IPS-18c (cell line): ENCODE measurements around the gene CSF1R.

Experiments
- H3K4me3 ChIP-seq: 2 replicates; pipeline ENCODE4 v1.7.0; 2013; ENCODE audit warnings: low read depth, mild to moderate bottlenecking, low read length, moderate library complexity; ENCODE audit not compliant: insufficient read depth
- H3K9me3 ChIP-seq: one replicate; pipeline ENCODE4 v1.6.1; 2013; ENCODE audit warnings: mild to moderate bottlenecking, low read length, moderate library complexity; ENCODE audit not compliant: control insufficient read depth, insufficient read depth

CSF1R gene

GRCh38 chr5:150122536-150123481 lies 36.5 kb upstream of the CSF1R start:
- Histone ChIP-seq H3K9me3 (no peaks in the 10 kb centered on the region), H3K4me3 (no peak overlapping the region)

DNA sequence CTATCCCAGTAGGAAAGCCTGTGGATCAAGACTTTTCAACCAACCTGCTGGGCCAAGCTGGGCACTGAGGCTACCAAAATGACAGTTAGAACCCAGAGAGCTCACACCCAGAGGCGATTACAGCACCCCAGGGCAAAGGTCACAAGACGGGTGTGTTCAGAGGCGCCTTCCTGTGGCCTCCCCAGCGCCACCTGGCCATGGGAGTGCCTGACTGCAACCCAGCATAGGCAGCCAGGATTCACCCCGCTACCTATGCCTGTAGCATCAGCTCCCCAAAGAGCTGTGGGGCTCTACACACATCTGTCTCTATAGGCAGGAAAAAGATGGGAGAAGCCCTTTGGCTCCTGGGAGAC lies 35.8 kb upstream of the CSF1R start:
- H3K4me3 ChIP-seq: no peak overlapping the region
- no peaks in the 10 kb centered on the region for H3K9me3 ChIP-seq

- Histone ChIP-seq H3K4me3 (no peak overlapping the region), H3K9me3 (no peaks in the 10 kb centered on the region)
Measured at GRCh38 chr5:150121448-150122157, 35.2 kb upstream of the CSF1R start.

GRCh38 chr5:150120617-150121447 lies 34.5 kb upstream of the CSF1R start:
- H3K4me3 ChIP-seq: no peak overlapping the region
- H3K9me3 ChIP-seq: no peaks in the 10 kb centered on the region

- H3K4me3 ChIP-seq: no peak overlapping the region
- no peaks in the 10 kb centered on the region for H3K9me3 ChIP-seq
Measured at GRCh38 chr5:150120062-150120441, 33.7 kb upstream of the CSF1R start.

DNA sequence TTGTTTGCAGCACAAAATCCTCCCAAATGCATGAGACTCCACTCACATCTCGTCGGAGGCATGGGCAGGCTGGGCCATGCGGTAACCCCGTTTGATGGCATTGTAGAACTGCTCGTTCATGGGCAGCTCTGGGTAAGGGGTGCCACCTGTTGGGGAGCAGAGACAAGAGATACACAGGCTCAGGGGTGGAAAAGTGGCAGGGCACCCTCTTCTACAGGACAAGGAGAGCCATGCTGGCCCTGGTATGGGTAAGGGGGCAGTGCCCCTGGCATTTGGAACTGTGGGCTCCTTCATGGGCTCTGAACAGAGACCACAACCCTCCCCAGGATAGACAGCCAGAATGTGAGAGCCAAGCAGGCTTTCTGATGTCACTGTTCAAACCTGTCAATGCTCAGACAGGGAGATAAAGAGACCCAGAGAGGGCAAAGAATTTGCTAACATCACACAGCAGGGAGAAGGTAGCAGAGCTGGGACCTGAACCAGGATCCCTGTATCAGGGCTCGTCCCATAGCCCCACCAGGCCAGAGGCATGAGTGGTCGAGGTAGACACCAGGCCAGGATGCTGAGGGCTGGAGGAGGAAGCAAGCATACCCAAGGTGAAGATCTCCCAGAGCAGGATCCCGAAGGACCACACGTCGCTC lies 33.2 kb upstream of the CSF1R start:
- H3K4me3 ChIP-seq: no peak overlapping the region
- H3K9me3 ChIP-seq: no peaks in the 10 kb centered on the region

DNA sequence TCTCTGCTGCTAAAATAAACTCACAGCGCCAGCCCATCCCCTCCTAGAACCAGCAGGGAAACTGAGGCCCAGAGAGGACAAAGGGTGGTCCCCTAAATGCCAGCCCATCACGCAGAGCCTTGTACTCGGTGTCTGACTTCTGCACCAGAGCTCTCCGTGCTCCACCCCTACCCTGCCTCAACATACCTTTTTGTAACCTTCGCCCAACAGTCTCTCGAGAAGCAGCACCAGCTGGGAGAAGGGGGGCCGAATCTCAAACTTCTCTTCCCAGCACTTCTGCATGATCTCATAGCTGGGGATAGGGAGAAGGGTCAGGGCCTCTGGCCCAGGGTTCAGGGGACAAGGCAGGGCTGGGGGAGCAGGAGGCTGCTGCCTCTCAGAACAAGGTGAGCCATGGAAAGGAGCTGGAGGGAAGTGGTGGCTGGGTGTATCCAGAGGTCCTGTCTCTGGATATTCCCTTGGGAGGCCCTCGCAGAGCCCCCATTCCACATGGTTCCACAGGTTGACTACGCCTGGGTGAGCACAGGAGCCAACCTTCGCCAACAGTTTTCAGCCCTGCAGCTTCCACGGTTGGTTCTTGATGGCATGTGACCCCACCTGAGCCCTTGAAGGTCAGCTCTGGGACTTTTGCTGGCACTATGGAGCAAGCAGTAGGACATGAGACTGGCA lies 32.3 kb upstream of the CSF1R start:
- Histone ChIP-seq H3K9me3 (no peaks in the 10 kb centered on the region), H3K4me3 (no peak overlapping the region)

DNA sequence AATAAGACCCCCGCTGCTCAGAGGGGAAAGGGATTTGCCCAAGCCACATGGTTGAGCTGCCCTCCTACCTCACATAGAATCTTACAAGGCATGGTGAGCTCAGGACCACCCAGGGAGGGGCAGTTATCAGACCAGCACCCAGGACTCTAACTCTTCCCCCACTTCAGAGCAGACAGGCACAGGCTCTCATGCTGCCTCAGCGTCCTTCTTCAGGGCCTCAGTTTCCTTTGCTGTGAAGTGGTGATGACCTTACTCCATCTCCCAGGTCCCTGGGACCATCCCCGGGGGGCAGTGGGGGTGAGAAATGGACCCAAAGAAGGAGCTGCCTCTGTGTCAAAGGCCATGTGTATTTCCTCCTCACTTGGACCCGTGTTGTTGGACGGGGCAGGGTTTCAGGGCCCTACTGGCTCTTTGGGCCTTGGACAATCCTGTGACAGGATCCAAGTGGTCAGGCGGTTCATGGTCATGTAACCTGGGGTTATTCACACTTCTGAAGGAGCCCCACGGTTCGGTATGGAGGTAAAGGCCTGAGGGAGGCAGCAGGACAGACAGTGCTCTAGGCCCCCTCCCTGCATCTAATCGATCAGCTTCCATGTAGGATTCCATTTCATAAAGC lies 31.7 kb upstream of the CSF1R start:
- no peaks in the 10 kb centered on the region for H3K9me3 ChIP-seq
- H3K4me3 ChIP-seq: no peak overlapping the region

GRCh38 chr5:150116667-150117400 lies 30.5 kb upstream of the CSF1R start:
- no peaks in the 10 kb centered on the region for H3K9me3 ChIP-seq
- H3K4me3 ChIP-seq: no peak overlapping the region

DNA sequence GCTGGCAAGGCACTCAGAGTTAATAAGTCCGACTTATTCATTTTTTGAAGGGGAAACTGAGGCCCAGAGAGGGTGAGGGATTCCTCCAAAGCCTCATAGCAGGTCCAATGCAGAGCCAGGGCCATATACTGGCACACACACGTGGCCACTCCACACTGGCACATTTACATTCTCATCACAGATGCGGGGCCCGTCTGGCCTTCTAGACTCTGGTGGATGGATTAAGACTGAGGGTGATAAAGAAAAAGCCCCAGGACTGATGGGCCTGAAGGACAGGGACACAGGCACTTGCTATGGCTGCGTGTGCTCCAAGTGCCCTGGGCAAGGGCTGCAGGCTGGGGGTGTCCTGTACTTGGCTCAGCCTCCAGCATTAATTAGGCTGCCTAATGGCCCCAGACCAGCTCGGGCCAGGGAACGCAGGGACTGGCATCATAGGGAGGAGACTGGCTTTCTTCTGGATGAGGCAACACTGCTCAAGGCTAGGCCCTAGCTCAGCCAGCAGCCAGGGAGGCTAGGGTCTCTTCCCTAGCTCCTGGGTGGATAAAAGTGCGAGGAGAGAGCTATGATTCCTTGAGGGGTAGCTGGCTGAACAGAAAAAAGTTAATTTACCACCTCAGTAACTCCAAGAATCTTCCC lies 28.5 kb upstream of the CSF1R start:
- Histone ChIP-seq H3K4me3 (no peak overlapping the region), H3K9me3 (no peaks in the 10 kb centered on the region)

DNA sequence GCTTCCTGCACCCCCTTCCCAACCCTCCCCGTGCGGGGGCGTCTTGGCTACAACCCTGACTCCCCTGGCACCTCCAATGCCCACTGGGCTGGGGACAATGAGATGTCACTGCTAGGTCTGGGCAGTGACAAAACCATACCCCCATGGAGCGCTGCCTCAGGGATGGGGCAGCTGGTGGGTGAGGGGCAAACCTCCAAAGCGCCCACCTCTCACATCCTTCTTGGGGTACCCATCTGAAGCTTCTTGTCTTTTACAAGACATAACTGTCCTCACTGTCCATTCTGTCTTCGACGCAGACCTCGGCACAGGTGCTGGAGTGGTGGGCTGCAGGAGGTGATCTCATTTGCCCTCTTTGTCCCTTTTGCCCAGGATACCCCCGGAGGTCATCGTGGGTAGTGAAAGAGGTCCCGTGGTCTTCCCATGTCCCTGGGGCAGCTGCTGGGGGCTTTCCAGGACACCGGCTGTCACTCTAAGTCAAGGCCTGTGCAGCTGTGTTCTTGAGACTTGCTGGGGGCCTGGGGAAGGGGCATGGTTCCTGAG lies 27.8 kb upstream of the CSF1R start:
- Histone ChIP-seq H3K4me3 (no peak overlapping the region), H3K9me3 (no peaks in the 10 kb centered on the region)

DNA sequence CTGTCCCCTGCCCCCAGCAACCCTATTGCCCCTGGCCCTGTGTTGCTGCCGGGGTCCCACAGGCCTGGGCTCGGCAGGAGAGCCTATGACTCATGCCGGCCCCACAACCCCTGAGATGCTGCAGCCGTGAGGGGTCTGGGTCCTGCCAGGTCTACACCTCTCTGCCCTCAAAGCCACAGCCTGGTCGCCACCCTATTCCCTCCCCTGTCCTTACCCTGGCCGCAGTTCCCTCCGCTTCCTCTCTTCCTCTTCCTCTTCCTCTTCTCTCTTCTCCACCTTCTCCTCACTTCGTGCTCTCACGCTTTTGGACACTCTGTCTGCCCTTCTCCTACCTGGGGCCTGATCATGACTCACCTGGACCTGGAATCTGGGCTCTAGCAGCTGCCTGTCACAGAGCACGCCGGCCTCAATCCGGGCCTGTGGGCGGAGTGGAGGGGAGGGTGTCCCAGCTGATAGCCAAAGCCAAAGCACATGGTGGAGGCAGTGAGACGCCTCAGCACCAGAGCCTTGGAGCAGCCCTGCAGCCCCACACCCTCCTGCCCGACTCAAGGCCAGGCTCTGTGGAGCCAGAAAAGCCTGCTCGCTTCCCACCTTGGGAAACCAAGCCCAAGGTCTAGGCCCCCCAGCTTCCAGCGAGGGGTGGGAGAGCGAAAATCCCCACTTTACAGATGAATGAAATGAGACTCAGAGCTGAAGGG lies 26.8 kb upstream of the CSF1R start:
- H3K9me3 ChIP-seq: no peaks in the 10 kb centered on the region
- no peak overlapping the region for H3K4me3 ChIP-seq

DNA sequence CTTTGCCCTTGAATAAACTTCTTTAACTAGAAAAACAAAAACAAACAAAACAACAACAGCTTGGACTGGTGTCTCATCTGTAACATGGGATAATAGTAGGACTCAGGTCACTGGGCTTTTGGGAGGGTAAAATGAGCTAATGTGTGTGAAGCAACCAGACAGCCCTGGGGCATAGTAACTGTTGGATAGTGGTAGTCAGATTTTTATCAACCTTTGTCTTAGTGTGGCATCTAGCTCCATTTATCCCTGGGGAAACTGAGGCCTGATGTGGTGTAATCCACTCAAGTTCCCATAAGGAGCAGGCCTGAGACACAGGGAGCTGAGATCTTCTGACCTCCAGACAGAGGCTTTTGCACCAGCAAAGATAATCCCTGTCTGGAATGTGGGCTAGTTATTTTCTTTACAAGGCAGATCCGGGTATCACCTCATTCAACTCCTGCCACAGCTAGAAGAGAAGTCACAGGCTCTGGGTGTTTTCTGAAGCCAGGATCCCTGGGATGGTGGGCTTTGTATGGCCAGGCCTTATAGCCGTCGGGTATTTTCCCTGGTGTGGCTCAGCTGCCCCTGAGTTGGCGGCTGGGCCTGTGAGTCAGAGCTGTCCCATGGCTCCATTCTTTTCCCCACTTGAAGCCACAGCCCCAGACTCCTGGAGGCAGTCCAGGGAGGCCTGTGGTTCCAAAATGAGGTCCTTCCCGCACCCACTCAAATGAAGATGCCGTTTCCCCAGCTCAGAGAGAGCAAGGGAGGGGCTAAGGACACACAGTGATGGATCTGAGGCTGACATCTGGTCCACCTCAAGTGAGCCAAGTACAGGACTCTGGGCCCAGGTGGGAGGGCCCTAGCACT lies 26.1 kb upstream of the CSF1R start:
- Histone ChIP-seq H3K4me3 (no peak overlapping the region), H3K9me3 (no peaks in the 10 kb centered on the region)

- no peaks in the 10 kb centered on the region for H3K9me3 ChIP-seq
- no peak overlapping the region for H3K4me3 ChIP-seq
Measured at GRCh38 chr5:150111122-150111521, 24.8 kb upstream of the CSF1R start.
